CD4-positive, alpha-beta T cell treated with Interleukin-1 beta for 1 hour (primary cell): ENCODE results near the gene EYA2.
A peak's percentile ranks its signal among the peaks of the same experiment; 100 is the strongest.
"Not testable (repeated sequence)": the region's sequence is repeated elsewhere in the genome, so short reads cannot be mapped to it uniquely, and the experiment has no call there.

Source experiments
- DNase-seq, 2 donors: peaks; one replicate each; pipeline ENCODE4 v3.0.0-alpha.2; 2020 to 2022

The EYA2 gene

DNA sequence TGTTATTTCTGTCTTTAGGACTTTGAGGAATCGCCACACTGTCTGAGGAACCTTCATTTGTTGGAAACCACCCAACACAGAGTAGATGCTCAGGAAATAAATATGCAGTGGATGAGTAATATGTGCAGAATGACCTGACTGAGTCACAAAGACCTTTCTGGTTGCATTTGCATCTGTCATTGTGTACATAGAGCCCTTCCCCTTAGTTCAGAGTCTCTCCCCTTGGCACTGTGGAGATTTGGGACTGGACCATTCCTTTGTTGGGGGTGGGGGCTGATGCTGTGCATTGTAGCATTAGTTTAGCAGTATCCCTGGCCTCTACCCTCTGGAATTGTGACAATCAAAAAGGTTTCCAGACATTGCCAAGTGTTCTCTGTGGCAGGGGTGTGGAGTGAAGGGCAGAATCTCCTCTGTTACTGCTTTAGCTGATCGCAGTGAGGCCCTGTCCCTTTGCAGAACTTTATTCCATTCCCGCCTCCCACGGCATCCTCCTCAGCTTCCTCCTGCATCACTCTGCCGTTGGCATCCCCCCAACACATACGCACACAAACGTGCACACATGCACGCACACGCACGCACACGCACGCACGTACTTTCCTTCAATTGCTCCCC lies 64.5 kb downstream of the EYA2 start:
- no peak for DNase-seq

GRCh38 chr20:46959821-46960220 lies 65.2 kb downstream of the EYA2 start:
- no peak for DNase-seq

DNA sequence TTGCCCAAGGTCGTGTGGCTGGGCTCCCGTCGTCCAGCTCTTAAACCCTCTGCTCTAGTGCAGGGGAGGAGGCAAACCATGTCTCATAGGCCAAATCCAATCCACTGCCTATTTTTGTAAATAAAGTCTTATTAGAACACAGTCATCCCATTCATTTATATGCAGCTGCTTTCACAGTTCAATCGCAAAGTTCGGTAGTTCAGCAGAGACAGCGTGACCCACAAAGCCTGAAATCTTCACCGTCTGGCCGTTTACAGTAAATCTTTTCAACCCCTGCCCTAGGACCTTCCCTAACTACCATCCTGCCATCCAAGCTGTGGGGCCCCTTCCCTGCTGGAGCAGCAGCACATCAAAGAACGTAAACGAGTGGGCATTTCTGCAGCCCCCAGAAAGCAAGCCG lies 65.9 kb downstream of the EYA2 start:
- no peak for DNase-seq

- not testable (repeated sequence) for DNase-seq
These were observed 67.3 kb downstream of the EYA2 start for GRCh38 chr20:46961968-46962367.

GRCh38 chr20:46962452-46963195 lies 68.0 kb downstream of the EYA2 start:
- DNase-seq = no peak

DNA sequence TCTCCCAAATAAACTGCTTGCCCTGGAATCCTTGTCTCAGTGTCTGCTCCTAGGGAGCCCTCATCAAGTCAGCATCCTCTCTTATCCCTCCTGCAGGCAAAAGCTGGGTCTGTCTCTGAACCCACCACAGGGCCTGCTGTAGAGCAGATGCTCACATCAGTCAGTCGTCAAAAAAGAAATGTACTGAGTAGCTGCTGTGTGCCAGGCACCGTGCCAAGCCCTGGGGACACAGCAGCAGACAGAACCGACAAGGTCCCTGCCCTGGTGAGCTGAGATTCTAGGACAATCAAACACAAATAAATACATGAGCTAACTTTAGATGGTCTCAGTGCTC lies 68.5 kb downstream of the EYA2 start:
- no peak for DNase-seq

DNA sequence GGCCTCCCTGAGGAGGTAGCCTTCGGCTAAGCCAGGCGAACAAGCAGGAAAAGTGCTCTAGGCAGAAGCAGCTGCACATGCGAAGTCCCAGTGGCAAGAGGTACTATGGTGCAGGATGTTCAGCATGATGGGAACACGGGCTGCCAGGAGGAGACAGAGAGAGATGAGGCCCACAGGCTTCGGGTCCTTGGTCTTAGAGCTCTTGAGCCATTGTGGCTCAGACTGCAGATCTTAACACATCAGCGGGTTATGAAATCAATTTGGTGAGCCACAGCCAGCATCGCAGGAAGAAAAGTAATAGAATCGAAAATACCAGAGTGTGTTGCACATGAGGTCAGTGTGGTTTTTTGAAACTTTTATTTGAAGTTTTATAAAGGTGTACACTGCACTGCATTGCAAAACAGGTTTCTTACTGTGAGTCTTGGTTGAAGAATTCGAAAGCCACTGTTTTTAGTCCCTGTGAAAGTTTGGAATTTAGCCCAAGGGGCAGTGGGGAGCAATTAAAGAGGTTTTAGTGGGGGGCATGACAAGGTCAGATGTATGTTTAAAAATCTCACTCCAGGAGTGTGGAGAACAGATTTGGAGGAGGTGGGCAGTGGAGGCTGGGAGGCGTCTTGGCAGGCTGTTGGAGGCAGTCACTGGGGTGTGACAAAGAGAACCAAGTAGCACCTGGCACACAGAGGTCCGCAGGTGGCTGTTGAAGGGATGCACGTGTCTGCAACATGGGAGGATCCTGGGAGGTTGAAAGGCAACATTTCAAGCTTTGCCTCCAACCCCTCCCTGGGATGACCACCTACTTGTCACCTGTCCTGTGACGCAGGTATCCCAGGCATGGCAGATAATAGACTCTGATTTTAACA lies 69.3 kb downstream of the EYA2 start:
- no peak for DNase-seq

DNA sequence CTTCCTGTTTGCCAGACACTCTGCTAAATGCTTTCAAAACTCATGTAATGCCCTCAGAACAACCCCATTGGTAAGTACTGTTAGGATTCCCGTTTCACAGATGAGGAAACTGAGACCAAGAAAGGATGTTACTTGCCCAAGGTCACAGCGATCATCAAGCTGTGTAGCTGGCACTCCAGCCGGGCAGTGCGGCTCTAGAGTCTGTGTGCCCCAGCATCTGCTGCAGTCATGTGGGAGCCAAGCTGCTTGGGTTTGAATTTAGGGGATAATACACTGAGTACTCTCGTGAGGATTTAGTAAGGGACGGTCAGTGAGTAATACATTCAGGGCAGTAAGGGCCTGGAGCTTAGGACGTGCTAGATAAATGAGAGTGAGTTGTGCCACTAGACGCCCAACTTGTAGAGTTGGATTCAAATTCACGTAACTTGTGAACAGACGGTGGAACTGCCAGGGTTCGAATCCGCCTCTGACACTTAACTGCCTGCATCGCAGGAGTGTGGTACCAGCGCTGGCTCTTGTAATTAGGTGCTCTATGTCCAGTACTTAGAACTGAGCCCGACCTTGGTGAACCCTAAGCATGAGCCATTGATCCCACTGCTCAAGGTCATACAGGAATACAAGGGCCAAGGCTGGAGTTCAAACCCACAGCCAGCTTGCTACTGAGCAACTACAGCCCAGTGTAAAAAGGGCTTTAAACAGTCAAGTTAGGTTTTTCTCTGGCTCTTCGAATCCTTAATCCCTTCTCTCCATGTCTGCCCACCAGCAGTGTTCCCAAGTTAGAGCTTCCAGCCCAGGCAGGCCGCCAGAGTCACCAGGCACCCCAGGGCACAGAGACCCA lies 70.2 kb downstream of the EYA2 start:
- no peak for DNase-seq

DNA sequence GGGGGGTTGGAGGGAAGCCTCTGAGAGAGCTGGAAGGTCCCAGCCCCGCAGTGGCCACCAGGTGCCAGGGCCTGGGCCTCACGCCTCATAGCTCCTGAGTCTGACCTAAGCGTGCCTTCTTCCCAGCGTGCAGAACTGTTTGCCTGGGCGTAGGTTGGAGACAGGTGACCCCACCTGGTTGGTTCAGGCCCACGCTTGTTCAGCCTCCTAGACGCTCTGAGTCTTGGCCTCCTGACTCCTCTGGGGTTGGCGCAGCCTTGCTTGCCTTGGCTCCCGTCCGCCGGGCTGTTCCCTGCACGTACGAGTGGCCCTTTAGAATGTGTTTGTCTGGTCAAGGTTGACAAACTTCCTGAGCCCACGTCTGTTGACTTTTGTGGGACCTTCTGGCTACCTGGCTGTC lies 70.8 kb downstream of the EYA2 start:
- DNase-seq = no peak

GRCh38 chr20:46967646-46968045 lies 73.0 kb downstream of the EYA2 start:
- no peak for DNase-seq

- peak in 1 of 2 donors; percentile 25 for DNase-seq
These were observed 76.4 kb downstream of the EYA2 start for GRCh38 chr20:46970937-46971630.

GRCh38 chr20:46973766-46974165 lies 79.1 kb downstream of the EYA2 start:
- no peak for DNase-seq

GRCh38 chr20:46974669-46975434 lies 80.2 kb downstream of the EYA2 start:
- DNase-seq = no peak

GRCh38 chr20:46975976-46976375 lies 81.3 kb downstream of the EYA2 start:
- no peak for DNase-seq

DNA sequence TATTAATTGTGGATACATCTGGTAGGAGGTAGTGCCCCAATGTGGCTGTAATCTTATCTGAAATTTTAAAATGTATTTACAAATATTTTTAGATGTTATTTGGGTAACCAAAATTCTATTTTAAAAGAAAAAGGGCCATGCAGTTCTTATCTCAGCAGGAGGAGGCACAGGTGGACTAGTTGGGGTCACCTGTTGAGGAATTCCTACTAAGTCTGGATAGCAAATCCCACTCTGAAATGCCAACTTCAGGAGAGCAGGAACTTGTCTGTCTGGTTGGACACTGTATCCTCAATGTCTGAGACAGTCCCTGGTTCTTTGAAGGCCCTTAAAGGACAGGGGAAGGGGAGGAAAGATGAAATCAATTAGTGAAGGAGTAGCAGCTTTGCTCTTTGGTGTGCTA lies 82.6 kb downstream of the EYA2 start:
- no peak for DNase-seq

GRCh38 chr20:46977909-46978588 lies 83.4 kb downstream of the EYA2 start:
- no peak for DNase-seq

GRCh38 chr20:46978951-46979491 lies 84.4 kb downstream of the EYA2 start:
- no peak for DNase-seq

GRCh38 chr20:46979603-46980241 lies 85.1 kb downstream of the EYA2 start:
- no peak for DNase-seq

GRCh38 chr20:46981184-46981583 lies 86.5 kb downstream of the EYA2 start:
- no peak for DNase-seq

DNA sequence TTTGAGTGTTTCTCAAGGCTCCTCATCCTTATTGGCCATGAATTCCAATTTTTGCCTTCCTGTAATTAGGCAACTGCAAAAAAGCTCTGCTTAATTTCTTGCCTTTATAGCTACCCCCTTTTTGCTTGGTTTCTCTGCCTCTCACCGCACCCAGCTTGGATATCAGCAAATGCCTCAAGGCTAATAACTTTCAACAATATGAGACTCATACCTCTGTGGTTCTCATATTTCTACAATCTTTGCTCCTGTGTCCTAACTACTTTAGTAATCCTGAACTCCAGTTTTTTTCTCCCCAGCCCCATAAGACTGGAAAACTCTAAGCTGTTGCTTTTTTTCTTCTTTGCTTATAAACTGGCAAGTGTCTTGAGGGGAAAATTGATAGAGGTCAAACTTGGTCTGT lies 88.8 kb downstream of the EYA2 start:
- DNase-seq = no peak
